Measurements from ENCODE around the gene CCDC122.

GRCh38 chr13:43786766-43787517 lies 92.6 kb downstream of the CCDC122 start, which contains the start of gene ENOX1:
- TF ChIP-seq EZH2 (IDR thresholded peaks at IDR 0.05; ENCODE audit: borderline replicate concordance, low read depth, low read length, severe bottlenecking) (no peak), CTCF (IDR thresholded peaks at IDR 0.05; ENCODE audit: borderline replicate concordance, extremely low read depth, low read length, poor library complexity, severe bottlenecking) (no peak)

Measured in DND-41 (cell line).